PC-9 (cell line): Measurements from ENCODE around the gene DES. TPM values are rescaled to one million over a fixed set of nuclear protein-coding genes. Genes with fewer than 3 reads are reported as not detected.

Experiments
- BruUV-seq: library from RNA; stranded (reverse); fragments of 400-500 nt; replicated peaks from 2 replicates; lab custom pipeline; 2021; lab: Mats Ljungman, UMichigan
- CTCF ChIA-PET: fragments of 300-600 bp; sonication (Branson Sonifier 250); formaldehyde crosslinking; loops from one replicate; lab custom pipeline; 2022; ENCODE audit warnings: antibody characterized with exemption; lab: Charles Lee
- POLR2A ChIA-PET: fragments of 300-600 bp; sonication (Branson Sonifier 250); formaldehyde crosslinking; loops from one replicate; lab custom pipeline; 2022; ENCODE audit warnings: antibody characterized with exemption; ENCODE audit not compliant: unreplicated experiment; lab: Charles Lee
- DNase-seq, 2 experiments: peaks; one replicate each; pipeline versions ENCODE4 v3.0.0 to v3.0.0-alpha.2; 2015 to 2022; ENCODE audit warnings: mixed read lengths in 1 of 2
- H2AFZ ChIP-seq: fragments of 200-600 bp; sonication (generic); 2 replicates; pipeline ENCODE4 v1.8.1; 2017; ENCODE audit warnings: antibody characterized with exemption
- H3F3A ChIP-seq: fragments of 200-600 bp; sonication (generic); 2 replicates; pipeline ENCODE4 v1.8.1; 2017; ENCODE audit warnings: antibody characterized with exemption, mild to moderate bottlenecking, low read depth; ENCODE audit not compliant: insufficient read depth
- H3K27ac ChIP-seq: fragments of 200-600 bp; sonication (generic); 2 replicates; pipeline ENCODE4 v1.6.1; 2016; ENCODE audit warnings: mixed run types
- H3K27me3 ChIP-seq: fragments of 200-600 bp; sonication (generic); 2 replicates; pipeline ENCODE4 v1.6.1; 2016; ENCODE audit warnings: low read depth, mixed run types; ENCODE audit not compliant: insufficient read depth
- H3K36me3 ChIP-seq: fragments of 200-600 bp; sonication (generic); 2 replicates; pipeline ENCODE4 v1.6.1; 2016; ENCODE audit warnings: low read depth, mixed run types
- H3K4me1 ChIP-seq: fragments of 200-600 bp; sonication (generic); replicated peaks from 2 replicates; pipeline ENCODE4 v1.6.1; 2016; ENCODE audit warnings: mixed run types; ENCODE audit not compliant: insufficient read depth
- H3K4me2 ChIP-seq: fragments of 200-600 bp; sonication (generic); 2 replicates; pipeline ENCODE4 v1.6.1; 2017; ENCODE audit warnings: mixed run types
- H3K4me3 ChIP-seq: fragments of 200-600 bp; sonication (generic); 2 replicates; pipeline ENCODE4 v1.6.1; 2016; ENCODE audit warnings: mixed run types
- H3K79me2 ChIP-seq: fragments of 200-600 bp; sonication (generic); 2 replicates; pipeline ENCODE4 v1.6.1; 2017; ENCODE audit warnings: low read depth, mixed run types
- H3K9me2 ChIP-seq: fragments of 200-600 bp; sonication (generic); 2 replicates; pipeline ENCODE4 v1.8.1; 2017; ENCODE audit warnings: mild to moderate bottlenecking; ENCODE audit not compliant: insufficient read depth
- H3K9me3 ChIP-seq: fragments of 200-600 bp; sonication (generic); 2 replicates; pipeline ENCODE4 v1.8.1; 2016; ENCODE audit warnings: low read depth; ENCODE audit not compliant: insufficient read depth
- H4K20me1 ChIP-seq: fragments of 200-600 bp; sonication (generic); 2 replicates; pipeline ENCODE4 v1.8.1; 2017; ENCODE audit not compliant: insufficient read depth
- EZH2 ChIP-seq: fragments of 200-600 bp; sonication (generic); IDR thresholded peaks from 2 replicates; pipeline ENCODE4 v1.8.0; 2017; ENCODE audit warnings: antibody characterized with exemption, low read depth
- intact Hi-C: fragments of 100-400 bp; cut with micrococcal nuclease; formaldehyde crosslinking; loops from one replicate; pipeline ENCODE4 v1.10.0; 2022; ENCODE audit not compliant: unreplicated experiment
- total RNA-seq: library from RNA; stranded (reverse); gene quantifications from 2 replicates; pipeline ENCODE4 v1.2.3, GENCODE V29; 2021
- TF ChIP-seq, protein P1 (sequence below): fragments of 200-600 bp; sonication (generic); conservative IDR thresholded peaks from 2 replicates; pipeline ENCODE4 v1.6.1; 2017; ENCODE audit warnings: mixed run types, antibody characterized with exemption, mild to moderate bottlenecking, moderate library complexity

DES gene
- total RNA-seq, 1 experiment from 2014 or later: not detected

DNA sequence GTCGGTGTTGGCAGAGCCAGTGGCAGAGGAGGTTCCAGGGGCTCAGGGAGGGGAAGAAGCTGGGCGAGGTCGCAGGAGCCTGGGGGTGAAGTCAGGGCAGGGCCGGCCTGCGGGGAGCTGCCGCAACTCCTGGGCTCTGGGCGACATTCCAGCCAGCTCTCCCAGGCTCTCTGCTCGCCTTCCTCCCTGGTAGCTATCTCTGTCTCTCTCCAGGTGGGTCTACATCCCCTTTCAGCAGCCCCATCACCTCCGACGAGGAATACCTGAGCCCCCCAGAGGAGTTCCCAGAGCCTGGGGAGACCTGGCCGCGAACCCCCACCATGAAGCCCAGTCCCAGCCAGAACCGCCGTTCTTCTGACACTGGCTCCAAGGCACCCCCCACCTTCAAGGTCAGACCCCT is 43.5 kb downstream of the DES start:
- Histone ChIP-seq H4K20me1 (no peaks in the 10 kb centered on the region), H3K4me3 (no peak overlapping the region), H3K79me2 (no peaks in the 10 kb centered on the region), H3K9me2 (no peaks in the 10 kb centered on the region), H3K4me2 (no peak overlapping the region), H3F3A (peaks cover 21% of the 10 kb centered on the region), H3K27ac (no peak overlapping the region), H2AFZ (no peak overlapping the region), H3K4me1 (peaks cover 21% of the 10 kb centered on the region), H3K9me3 (no peaks in the 10 kb centered on the region), H3K27me3 (no peaks in the 10 kb centered on the region), H3K36me3 (no peaks in the 10 kb centered on the region)
- no peak for TF ChIP-seq EZH2
- TF ChIP-seq, protein P1, sequence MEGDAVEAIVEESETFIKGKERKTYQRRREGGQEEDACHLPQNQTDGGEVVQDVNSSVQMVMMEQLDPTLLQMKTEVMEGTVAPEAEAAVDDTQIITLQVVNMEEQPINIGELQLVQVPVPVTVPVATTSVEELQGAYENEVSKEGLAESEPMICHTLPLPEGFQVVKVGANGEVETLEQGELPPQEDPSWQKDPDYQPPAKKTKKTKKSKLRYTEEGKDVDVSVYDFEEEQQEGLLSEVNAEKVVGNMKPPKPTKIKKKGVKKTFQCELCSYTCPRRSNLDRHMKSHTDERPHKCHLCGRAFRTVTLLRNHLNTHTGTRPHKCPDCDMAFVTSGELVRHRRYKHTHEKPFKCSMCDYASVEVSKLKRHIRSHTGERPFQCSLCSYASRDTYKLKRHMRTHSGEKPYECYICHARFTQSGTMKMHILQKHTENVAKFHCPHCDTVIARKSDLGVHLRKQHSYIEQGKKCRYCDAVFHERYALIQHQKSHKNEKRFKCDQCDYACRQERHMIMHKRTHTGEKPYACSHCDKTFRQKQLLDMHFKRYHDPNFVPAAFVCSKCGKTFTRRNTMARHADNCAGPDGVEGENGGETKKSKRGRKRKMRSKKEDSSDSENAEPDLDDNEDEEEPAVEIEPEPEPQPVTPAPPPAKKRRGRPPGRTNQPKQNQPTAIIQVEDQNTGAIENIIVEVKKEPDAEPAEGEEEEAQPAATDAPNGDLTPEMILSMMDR: no peak
- BruUV-seq: no TSS peak
- ChIA-PET CTCF (no interaction called here), POLR2A (no interaction called here)
- DNase-seq: no peak
- intact Hi-C loops: no loop called here

DNA sequence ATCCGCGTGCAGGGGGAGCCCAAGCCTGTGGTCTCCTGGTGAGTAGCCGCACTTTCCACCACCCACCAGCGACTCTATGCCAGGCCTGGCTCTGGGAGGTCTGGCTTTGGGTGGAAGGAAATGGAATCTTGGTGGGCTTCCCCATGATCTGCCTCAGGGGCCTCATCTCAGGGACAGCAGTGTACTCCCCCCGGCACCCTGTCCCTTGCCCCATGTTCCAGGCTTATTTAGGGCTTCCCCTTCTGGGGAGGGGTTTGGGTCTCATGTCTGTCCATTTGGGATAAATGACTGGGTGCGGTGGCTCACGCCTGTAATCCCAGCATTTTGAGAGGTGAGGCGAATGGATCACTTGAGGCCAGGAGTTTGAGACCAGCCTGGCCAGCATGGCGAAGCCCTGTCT is 44.2 kb downstream of the DES start:
- H3K9me2 ChIP-seq: no peaks in the 10 kb centered on the region
- intact Hi-C loops: no loop called here
- H2AFZ ChIP-seq: no peak overlapping the region
- ChIA-PET CTCF (no interaction called here), POLR2A (no interaction called here)
- H3K9me3 ChIP-seq: no peaks in the 10 kb centered on the region
- no peaks in the 10 kb centered on the region for H3K27me3 ChIP-seq
- H4K20me1 ChIP-seq: no peaks in the 10 kb centered on the region
- TF ChIP-seq, protein P1: no peak
- TF ChIP-seq EZH2: no peak
- BruUV-seq: no TSS peak
- H3K4me1 ChIP-seq: peaks cover 15% of the 10 kb centered on the region
- no peak overlapping the region for H3K27ac ChIP-seq
- no peak overlapping the region for H3K4me3 ChIP-seq
- no peak for DNase-seq
- no peak overlapping the region for H3K4me2 ChIP-seq
- H3K36me3 ChIP-seq: no peaks in the 10 kb centered on the region
- no peaks in the 10 kb centered on the region for H3K79me2 ChIP-seq
- H3F3A ChIP-seq: peaks cover 19% of the 10 kb centered on the region

DNA sequence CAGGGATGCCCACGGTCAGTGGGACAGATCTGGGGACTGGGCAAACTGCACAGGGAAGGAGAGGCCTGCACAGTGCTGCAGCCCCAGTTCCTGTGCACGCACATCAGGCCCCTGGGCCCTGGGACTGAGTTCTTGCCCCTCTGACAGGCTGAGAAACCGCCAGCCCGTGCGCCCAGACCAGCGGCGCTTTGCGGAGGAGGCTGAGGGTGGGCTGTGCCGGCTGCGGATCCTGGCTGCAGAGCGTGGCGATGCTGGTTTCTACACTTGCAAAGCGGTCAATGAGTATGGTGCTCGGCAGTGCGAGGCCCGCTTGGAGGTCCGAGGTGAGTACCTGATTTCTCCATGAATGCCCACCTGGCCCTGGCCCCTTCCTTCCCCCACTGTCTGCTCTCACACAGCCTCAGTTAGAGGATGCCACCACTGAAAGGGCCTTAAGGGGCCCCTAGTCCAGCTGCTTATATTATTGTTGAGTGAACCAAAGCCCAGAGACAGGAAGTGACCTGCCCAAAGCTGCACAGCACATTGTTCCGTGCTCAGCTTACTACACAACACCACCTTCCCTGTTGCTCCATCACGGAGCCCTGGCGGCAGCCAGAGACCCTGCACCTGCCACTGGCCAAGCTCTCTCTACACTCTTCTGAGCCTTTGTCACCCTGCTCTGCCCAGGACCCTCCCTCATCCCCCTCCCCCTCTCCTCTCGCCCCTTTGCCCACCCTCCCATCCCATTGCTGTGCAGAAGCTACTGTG is 46.3 kb downstream of the DES start:
- H3K36me3 ChIP-seq: no peaks in the 10 kb centered on the region
- H4K20me1 ChIP-seq: no peaks in the 10 kb centered on the region
- intact Hi-C loops: no loop called here
- CTCF ChIA-PET: interaction anchor here (0.6 kb wide), 1 partner anchor 31 kb away, joined by 3 read pairs; no protein-coding TSS in a partner anchor
- TF ChIP-seq EZH2: no peak
- TF ChIP-seq, protein P1: no peak
- POLR2A ChIA-PET: no interaction called here
- H3K4me2 ChIP-seq: no peak overlapping the region
- no peak for DNase-seq
- no peaks in the 10 kb centered on the region for H3K4me1 ChIP-seq
- H3K27ac ChIP-seq: no peak overlapping the region
- H3K9me3 ChIP-seq: no peaks in the 10 kb centered on the region
- no peaks in the 10 kb centered on the region for H3K79me2 ChIP-seq
- no TSS peak for BruUV-seq
- H2AFZ ChIP-seq: no peak overlapping the region
- no peaks in the 10 kb centered on the region for H3K9me2 ChIP-seq
- H3K27me3 ChIP-seq: no peaks in the 10 kb centered on the region
- no peak overlapping the region for H3K4me3 ChIP-seq
- peaks cover 6% of the 10 kb centered on the region; the same call in 1 of the 2 replicates for H3F3A ChIP-seq
